ENCODE data around the gene RPS21. TPM values are rescaled to one million over a fixed set of nuclear protein-coding genes. Genes with fewer than 3 reads are reported as not detected.

The RPS21 gene
- total and polyA plus RNA-seq, 2 of the 13 experiments (the other 11 are each of a cell fraction or from before 2014, with no cell fraction given), result 2,647 to 11,063 TPM

DNA sequence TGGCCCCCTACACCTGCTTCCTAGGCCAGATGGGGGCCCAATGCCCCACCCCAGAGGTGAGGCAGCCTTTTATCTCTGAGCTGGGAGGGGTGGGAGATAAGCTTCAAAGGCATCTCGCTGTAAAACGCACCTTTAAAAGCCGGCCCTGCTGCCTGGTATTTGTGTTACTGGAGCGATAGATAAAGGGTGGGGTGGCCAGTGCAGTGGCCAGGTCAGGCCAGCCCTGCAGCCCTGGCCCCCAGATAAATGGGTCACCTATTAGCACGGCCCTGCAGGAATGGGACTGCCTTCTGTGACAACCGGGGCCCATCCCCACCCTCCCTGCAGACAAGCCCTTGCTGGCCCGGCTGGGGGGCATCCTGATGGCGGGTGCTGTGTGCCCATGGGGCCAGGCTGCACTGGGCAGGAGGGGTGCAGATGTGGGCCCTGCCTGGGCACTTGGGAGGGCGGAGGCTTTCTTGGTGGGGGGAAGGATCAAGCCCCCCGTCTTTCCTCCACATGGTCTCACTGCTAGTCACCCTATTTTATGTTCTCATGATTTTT lies 43.5 kb downstream of the RPS21 start (continued):
- TF ChIP-seq, protein P1, sequence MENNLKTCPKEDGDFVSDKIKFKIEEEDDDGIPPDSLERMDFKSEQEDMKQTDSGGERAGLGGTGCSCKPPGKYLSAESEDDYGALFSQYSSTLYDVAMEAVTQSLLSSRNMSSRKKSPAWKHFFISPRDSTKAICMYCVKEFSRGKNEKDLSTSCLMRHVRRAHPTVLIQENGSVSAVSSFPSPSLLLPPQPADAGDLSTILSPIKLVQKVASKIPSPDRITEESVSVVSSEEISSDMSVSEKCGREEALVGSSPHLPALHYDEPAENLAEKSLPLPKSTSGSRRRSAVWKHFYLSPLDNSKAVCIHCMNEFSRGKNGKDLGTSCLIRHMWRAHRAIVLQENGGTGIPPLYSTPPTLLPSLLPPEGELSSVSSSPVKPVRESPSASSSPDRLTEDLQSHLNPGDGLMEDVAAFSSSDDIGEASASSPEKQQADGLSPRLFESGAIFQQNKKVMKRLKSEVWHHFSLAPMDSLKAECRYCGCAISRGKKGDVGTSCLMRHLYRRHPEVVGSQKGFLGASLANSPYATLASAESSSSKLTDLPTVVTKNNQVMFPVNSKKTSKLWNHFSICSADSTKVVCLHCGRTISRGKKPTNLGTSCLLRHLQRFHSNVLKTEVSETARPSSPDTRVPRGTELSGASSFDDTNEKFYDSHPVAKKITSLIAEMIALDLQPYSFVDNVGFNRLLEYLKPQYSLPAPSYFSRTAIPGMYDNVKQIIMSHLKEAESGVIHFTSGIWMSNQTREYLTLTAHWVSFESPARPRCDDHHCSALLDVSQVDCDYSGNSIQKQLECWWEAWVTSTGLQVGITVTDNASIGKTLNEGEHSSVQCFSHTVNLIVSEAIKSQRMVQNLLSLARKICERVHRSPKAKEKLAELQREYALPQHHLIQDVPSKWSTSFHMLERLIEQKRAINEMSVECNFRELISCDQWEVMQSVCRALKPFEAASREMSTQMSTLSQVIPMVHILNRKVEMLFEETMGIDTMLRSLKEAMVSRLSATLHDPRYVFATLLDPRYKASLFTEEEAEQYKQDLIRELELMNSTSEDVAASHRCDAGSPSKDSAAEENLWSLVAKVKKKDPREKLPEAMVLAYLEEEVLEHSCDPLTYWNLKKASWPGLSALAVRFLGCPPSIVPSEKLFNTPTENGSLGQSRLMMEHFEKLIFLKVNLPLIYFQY (CRISPR knock-in tag; IDR thresholded peaks at IDR 0.05; ENCODE audit: borderline replicate concordance), result no peak
- TF ChIP-seq SOX6 (IDR thresholded peaks at IDR 0.05) (no peak), SOX6 (CRISPR knock-in tag; IDR thresholded peaks at IDR 0.05) (peak; percentile 70), ZNF891 (CRISPR knock-in tag; IDR thresholded peaks at IDR 0.05) (no peak), MIER3 (CRISPR knock-in tag; IDR thresholded peaks at IDR 0.05; ENCODE audit: borderline replicate concordance) (no peak), HOXA3 (CRISPR knock-in tag; IDR thresholded peaks at IDR 0.05) (0 out of 2 replicates have a peak, but pooled peaks have one; percentile 41), PCBP2 (optimal IDR thresholded peaks at IDR 0.05; ENCODE audit: low read depth, low read length, poor library complexity, severe bottlenecking) (no peak), MBNL3 (CRISPR knock-in tag; conservative IDR thresholded peaks at IDR 0.05) (no peak), ZNF292 (CRISPR knock-in tag; IDR thresholded peaks at IDR 0.05; ENCODE audit: borderline replicate concordance, low read depth) (no peak), MIER2 (CRISPR knock-in tag; IDR thresholded peaks at IDR 0.05) (no peak), HNRNPL (IDR thresholded peaks at IDR 0.05; ENCODE audit: low read depth, low read length) (peak; percentile 80), LCORL (IDR thresholded peaks at IDR 0.05) (no peak), LCORL (CRISPR knock-in tag; IDR thresholded peaks at IDR 0.05) (no peak), NR2F2 (IDR thresholded peaks at IDR 0.05; ENCODE audit: borderline replicate concordance, low read depth) (peak; percentile 58; the same call in 1 of the 2 replicates), AGO1 (IDR thresholded peaks at IDR 0.05; ENCODE audit: low read depth, low read length, poor library complexity, severe bottlenecking) (peak; percentile 37), ZNF343 (CRISPR knock-in tag; IDR thresholded peaks at IDR 0.05) (no peak)
- TF ChIP-seq, protein P2, sequence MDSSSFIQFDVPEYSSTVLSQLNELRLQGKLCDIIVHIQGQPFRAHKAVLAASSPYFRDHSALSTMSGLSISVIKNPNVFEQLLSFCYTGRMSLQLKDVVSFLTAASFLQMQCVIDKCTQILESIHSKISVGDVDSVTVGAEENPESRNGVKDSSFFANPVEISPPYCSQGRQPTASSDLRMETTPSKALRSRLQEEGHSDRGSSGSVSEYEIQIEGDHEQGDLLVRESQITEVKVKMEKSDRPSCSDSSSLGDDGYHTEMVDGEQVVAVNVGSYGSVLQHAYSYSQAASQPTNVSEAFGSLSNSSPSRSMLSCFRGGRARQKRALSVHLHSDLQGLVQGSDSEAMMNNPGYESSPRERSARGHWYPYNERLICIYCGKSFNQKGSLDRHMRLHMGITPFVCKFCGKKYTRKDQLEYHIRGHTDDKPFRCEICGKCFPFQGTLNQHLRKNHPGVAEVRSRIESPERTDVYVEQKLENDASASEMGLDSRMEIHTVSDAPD (CRISPR knock-in tag; IDR thresholded peaks at IDR 0.05), result no peak
- TF ChIP-seq, protein P3, sequence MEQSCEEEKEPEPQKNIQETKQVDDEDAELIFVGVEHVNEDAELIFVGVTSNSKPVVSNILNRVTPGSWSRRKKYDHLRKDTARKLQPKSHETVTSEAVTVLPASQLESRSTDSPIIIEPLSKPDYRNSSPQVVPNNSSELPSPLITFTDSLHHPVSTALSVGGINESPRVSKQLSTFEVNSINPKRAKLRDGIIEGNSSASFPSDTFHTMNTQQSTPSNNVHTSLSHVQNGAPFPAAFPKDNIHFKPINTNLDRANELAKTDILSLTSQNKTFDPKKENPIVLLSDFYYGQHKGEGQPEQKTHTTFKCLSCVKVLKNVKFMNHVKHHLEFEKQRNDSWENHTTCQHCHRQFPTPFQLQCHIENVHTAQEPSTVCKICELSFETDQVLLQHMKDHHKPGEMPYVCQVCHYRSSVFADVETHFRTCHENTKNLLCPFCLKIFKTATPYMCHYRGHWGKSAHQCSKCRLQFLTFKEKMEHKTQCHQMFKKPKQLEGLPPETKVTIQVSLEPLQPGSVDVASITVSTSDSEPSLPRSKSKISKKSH (CRISPR knock-in tag; IDR thresholded peaks at IDR 0.05; ENCODE audit: borderline replicate concordance), result no peak
- TF ChIP-seq, protein P4, sequence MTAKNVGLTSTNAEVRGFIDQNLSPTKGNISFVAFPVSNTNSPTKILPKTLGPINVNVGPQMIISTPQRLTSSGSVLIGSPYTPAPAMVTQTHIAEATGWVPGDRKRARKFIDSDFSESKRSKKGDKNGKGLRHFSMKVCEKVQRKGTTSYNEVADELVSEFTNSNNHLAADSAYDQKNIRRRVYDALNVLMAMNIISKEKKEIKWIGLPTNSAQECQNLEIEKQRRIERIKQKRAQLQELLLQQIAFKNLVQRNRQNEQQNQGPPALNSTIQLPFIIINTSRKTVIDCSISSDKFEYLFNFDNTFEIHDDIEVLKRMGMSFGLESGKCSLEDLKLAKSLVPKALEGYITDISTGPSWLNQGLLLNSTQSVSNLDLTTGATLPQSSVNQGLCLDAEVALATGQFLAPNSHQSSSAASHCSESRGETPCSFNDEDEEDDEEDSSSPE (CRISPR knock-in tag; IDR thresholded peaks at IDR 0.05), result no peak
- TF ChIP-seq, protein P5, sequence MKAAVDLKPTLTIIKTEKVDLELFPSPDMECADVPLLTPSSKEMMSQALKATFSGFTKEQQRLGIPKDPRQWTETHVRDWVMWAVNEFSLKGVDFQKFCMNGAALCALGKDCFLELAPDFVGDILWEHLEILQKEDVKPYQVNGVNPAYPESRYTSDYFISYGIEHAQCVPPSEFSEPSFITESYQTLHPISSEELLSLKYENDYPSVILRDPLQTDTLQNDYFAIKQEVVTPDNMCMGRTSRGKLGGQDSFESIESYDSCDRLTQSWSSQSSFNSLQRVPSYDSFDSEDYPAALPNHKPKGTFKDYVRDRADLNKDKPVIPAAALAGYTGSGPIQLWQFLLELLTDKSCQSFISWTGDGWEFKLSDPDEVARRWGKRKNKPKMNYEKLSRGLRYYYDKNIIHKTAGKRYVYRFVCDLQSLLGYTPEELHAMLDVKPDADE (CRISPR knock-in tag; IDR thresholded peaks at IDR 0.05), result no peak

All from HepG2 (cell line).